C4-2B (cell line): ENCODE measurements around the gene IGSF9.

Experiments
- ZFX ChIP-seq: fragments of 450-650 bp; IDR thresholded peaks from 2 replicates; pipeline ENCODE4 v1.6.1; 2017
- TF ChIP-seq, protein P1 (sequence below): fragments of 450-650 bp; conservative IDR thresholded peaks from 2 replicates; pipeline ENCODE4 v1.5.1; 2017; ENCODE audit warnings: mild to moderate bottlenecking

DNA sequence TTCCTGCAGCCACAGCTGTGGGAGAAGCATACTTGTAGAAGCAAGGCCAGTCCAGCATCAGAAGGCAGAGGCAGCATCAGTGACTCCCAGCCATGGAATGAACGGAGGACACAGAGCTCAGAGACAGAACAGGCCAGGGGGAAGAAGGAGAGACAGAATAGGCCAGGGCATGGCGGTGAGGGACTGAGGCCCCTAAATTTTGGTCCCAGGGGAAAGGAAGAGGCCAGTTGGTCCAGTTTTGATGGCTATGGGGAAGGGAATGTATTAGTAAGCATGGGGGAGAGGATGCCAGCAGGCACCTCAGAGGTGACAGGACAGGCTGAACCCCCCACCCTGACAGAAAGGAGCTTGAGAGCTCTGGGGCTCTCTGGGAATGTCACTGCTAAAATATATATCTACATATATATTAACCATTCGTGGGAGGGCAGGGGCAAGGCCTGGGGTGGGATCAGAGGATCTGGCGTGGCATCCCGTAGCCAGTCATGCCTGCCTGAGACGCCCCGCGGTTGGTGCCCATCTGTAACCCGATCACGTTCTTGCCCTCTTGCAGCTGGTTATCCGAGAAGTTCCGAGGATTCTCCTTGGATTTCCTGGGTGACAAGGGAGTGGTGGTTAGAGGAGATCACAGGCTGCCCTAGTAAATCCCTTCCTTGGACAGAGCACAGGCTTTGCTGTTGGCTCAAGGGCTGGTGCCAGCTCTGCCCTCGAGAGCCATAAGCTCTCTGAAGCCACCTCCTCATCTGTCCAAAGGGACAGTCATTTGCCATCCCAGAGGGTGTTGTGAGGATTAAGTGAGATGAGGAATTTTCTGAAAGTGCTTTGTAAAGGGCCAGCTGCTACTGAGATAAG is 26.8 kb downstream of the IGSF9 start:
- TF ChIP-seq, protein P1, sequence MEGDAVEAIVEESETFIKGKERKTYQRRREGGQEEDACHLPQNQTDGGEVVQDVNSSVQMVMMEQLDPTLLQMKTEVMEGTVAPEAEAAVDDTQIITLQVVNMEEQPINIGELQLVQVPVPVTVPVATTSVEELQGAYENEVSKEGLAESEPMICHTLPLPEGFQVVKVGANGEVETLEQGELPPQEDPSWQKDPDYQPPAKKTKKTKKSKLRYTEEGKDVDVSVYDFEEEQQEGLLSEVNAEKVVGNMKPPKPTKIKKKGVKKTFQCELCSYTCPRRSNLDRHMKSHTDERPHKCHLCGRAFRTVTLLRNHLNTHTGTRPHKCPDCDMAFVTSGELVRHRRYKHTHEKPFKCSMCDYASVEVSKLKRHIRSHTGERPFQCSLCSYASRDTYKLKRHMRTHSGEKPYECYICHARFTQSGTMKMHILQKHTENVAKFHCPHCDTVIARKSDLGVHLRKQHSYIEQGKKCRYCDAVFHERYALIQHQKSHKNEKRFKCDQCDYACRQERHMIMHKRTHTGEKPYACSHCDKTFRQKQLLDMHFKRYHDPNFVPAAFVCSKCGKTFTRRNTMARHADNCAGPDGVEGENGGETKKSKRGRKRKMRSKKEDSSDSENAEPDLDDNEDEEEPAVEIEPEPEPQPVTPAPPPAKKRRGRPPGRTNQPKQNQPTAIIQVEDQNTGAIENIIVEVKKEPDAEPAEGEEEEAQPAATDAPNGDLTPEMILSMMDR, result no peak
- TF ChIP-seq ZFX, result no peak
